CD4-positive, alpha-beta T cell treated with Interferon alpha-2 for 1 hour (primary cell): Measurements from ENCODE around the gene MTX1.

Experiments used
- DNase-seq, 2 donors: peaks; one replicate each; pipeline ENCODE4 v3.0.0-alpha.2; 2020 to 2022

Gene MTX1

DNA sequence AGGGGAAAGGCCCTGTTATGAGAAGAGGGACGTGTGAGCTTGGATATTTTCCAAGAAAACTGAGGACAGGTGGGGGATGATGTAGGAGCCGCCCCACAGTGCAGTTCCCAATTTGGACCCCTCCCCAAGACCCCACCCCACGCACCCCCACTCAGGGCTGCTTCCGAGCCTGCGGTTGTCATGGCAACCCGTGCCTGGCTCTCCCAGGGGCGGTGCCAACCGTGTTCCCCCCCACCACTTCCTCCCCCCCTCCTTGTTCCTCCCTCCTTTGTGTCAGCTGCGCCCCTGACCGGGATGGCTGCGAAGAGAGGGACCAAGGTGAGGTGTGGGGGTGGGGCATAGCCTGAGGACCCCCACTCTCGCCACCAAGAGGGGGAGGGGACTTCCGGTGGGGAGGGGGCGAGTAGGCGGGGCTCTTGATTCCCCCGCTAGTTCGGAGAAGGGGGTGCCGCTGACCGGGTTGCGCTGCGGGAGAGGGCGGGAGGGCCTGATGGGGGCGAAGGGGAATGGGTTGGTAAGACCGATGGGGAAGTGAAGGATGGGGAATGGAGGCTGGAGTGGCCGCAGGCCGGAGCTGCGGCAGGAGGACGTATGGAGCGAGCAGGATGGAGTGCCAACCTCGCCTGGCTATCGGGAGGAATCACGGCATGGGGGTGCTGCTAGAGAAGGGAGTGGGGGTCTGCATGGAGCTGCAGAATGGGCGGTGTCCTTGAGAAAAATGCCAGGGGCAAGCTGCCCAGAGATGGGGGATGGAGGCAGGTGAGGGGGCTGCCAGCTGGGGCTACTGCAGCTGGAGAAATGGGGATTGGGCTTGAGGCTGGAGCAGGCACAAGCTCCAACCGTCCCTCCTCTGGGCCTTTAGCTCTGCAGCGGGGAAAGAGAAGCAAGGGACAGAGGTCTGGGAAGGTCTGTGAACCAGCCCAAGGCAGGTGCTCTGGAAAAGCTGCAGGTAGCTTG lies 33.9 kb upstream of the MTX1 start:
- DNase-seq, result peak; percentile 54 to 75

DNA sequence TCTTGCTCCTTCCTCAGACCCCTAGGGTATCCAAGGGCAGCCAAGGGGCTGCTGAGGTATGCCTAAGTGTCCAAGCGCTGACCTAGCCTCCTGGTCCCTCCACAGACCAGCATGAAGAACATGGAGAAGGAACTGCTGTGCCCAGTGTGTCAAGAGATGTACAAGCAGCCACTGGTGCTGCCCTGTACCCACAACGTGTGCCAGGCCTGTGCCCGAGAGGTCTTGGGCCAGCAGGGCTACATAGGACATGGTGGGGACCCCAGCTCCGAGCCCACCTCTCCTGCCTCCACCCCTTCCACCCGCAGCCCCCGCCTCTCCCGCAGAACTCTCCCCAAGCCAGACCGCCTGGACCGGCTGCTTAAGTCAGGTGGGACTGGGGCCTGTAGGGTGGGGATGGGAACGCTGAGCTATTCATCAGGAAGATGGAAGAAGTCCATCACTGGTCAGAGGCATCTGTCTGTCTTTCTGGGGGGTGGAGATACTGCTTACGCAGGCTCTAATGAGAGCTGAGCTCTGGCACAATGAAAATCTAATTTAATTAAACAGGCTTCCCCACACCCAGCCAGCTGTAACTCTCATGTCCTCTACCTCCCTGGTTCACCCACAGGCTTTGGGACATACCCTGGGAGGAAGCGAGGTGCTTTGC lies 33.1 kb upstream of the MTX1 start:
- DNase-seq, result no peak

DNA sequence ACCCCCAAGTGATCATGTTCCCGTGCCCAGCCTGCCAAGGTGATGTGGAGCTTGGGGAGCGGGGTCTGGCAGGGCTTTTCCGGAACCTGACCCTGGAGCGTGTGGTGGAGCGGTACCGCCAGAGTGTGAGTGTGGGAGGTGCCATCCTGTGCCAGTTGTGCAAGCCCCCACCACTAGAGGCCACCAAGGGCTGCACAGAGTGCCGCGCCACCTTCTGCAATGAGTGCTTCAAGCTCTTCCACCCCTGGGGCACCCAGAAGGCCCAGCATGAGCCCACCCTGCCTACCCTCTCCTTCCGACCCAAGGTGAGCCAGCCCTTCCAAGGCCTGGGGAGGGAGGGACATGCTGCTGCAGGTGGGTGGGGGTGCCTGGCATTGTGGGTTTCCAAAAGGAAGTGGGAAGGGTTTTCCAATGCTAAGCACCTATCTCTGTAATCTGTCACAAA lies 32.5 kb upstream of the MTX1 start:
- peak in 1 of 2 donors; percentile 37 for DNase-seq

- DNase-seq, result peak; percentile 80 to 86
Measured at GRCh38 chr1:155176544-155177071, 31.9 kb upstream of the MTX1 start.

GRCh38 chr1:155177192-155177917 lies 31.1 kb upstream of the MTX1 start:
- no peak for DNase-seq

DNA sequence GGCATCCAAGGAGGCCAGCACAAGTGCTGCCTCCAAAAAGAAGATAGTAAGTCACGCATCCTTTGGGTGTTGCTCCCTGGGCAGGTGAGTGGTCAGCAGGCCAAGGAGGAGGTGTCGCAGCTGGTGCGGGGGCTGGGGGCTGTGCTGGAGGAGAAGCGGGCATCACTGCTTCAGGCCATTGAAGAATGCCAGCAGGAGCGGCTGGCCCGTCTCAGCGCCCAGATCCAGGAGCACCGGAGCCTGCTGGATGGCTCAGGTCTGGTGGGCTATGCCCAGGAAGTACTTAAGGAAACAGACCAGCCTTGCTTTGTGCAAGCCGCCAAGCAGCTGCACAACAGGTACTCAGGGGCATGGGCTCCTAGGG lies 30.6 kb upstream of the MTX1 start:
- no peak for DNase-seq

DNA sequence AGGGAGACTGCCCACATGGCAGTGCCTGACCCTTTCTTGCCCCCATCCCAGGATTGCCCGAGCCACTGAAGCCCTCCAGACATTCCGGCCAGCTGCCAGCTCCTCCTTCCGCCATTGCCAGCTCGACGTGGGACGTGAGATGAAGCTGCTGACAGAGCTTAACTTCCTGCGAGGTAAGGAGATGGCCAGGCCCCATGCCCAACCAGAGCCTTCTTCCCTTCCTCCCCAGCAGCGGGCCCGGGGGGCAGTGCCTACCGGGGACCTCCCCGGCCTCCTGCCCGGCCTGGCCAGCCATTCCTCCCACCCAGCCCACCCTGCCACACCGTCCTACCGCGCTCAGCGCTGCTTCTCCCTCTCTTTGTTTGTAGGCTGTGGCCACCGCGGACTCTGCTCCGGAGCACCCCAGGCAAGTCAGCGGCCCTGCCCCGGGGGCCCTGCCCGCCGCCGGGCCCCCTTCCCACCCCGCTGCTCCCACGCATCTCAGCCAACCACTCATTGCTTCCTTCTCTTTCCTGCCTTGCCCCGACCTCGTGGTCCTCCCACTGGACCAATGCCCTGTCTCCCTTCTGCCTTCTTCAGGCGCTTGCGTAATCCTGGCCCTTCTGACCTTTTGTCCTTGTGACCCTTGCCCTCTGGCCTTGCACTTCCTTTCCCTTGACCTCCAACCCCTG lies 29.9 kb upstream of the MTX1 start:
- peak in 1 of 2 donors; percentile 28 for DNase-seq

DNA sequence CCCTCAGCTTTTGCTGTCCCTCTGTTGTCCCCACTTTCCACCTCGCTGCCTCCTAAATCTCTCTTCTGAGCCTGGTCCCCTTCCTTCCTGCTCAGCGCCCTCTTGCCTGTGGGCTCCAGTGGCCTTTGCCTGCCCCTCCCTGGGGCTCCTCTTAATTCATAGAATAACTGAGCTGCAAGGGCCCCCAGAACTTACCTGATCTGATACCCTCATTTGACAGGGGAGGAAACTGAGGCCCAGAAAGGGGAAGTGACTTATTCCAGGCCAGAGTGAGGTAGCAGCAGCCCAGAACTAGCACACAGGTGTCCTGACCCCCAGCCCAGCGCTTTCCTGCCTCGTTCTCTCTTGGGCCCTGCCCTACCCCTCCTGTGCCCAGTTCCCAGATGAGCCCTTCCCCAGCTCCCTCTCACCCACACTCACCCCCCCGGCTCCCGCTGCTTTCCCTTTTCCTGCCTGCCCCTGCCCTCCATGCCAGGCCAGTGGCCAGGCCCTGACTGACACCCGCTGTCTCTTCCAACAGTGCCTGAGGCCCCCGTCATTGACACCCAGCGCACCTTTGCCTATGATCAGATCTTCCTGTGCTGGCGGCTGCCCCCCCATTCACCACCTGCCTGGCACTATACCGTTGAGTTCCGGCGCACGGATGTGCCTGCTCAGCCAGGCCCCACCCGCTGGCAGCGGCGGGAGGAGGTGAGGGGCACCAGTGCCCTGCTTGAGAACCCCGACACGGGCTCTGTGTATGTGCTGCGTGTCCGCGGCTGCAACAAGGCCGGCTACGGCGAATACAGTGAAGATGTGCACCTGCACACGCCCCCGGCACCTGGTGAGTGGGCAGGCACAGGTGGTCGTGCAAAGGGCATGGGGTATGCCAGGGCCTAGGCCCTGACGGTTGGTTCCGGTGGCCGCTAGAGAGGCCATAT lies 29.1 kb upstream of the MTX1 start:
- DNase-seq, result no peak

DNA sequence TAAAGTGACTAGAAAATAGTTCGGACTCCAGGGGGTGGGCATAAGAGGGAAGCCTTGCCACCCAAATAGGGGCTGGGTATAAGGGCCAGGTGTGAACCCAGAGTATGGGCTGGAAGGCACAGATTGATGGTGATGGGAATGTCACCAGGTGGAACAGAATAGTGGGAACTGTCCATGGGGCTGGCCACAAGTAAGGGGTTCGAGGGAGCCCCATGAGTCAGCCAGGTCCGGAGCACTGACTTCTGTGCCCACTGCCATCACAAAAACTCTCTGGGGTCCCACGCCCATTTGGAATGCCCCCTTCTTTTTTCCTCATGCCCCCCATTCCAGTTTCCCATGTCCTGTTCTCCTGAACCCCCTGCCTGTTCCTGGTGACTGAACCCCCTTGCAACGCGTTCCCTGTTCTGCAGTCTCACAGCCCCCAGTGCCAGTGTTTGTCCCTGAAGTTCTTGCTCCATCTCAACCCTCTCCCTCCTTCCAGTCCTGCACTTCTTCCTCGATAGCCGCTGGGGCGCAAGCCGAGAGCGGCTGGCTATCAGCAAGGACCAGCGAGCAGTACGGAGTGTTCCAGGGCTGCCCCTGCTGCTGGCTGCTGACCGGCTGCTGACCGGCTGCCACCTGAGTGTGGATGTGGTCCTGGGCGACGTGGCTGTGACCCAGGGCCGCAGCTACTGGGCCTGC lies 27.0 kb upstream of the MTX1 start:
- no peak for DNase-seq

DNA sequence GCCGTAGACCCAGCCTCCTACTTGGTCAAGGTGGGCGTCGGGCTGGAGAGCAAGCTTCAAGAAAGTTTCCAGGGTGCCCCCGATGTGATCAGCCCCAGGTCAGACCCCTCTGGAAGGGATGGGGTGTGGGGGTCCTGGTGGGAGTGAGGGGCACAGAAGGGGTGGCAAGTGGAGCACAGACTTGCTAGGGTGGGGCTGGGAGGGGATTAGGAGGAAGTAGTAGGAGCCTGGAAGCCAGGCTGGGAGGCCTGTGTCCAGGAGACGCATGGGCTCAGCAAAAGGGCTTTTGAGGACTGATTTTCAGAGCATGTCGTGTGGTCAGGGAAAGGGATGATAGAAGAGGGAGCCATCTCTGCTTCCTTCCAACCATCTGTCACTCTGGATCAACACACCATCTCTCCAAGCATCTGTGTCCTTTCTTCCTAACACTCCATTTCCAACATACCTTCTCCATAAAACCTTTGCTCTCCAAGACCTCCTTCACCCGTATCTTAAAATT lies 26.4 kb upstream of the MTX1 start:
- DNase-seq, result no peak

DNA sequence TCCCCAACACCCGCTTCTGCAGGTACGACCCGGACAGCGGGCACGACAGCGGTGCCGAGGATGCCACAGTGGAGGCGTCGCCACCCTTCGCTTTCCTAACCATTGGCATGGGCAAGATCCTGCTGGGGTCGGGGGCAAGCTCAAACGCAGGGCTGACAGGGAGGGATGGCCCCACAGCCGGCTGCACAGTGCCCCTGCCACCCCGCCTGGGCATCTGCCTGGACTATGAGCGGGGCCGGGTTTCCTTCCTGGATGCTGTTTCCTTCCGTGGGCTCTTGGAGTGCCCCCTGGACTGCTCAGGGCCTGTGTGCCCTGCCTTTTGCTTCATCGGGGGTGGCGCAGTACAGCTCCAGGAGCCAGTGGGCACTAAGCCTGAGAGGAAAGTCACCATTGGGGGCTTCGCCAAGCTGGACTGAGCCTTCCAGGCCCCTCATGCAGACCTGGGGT lies 24.7 kb upstream of the MTX1 start:
- no peak for DNase-seq

GRCh38 chr1:155184351-155184811 lies 24.1 kb upstream of the MTX1 start:
- DNase-seq, result no peak

GRCh38 chr1:155184835-155185782 lies 23.4 kb upstream of the MTX1 start:
- peak in 1 of 2 donors; percentile 75 for DNase-seq

GRCh38 chr1:155185783-155186066 lies 22.8 kb upstream of the MTX1 start:
- DNase-seq, result no peak

DNA sequence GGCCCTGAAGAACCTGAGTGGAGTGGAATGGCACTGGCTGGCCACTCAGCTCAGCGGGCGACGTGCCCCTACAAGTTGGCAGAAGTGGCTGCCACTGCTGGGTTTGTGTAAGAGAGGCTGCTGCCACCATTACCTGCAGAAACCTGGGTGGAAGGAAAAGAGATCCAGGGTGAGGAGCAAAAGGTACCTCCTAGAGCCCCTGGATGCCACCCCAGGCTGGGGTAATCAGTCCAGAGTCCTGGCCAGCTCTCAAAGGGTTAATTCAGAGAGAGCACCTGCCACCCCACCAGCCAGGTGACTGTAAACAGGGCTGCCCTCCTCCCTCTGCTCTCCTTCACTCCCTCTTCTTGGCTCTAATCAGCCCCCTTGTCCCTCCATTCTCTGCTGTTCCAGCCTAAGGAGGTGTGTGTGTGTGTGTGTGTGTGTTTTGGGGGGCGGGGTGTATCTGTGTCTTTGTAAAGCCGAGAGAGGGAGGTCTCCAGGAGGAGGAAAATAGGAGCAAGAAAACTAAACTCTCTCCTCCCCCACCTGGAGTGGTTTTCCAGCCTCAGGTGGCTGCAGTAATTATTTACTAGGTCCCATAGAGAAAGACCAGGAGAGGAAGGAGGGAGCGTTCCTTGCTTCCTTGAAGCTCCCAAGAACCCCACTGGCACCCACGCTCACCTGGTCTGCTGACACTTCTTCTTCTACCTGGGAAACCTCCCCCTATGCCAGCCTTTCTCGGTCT lies 22.3 kb upstream of the MTX1 start:
- DNase-seq, result no peak

- DNase-seq, result no peak
Measured at GRCh38 chr1:155186794-155187455, 21.6 kb upstream of the MTX1 start.

DNA sequence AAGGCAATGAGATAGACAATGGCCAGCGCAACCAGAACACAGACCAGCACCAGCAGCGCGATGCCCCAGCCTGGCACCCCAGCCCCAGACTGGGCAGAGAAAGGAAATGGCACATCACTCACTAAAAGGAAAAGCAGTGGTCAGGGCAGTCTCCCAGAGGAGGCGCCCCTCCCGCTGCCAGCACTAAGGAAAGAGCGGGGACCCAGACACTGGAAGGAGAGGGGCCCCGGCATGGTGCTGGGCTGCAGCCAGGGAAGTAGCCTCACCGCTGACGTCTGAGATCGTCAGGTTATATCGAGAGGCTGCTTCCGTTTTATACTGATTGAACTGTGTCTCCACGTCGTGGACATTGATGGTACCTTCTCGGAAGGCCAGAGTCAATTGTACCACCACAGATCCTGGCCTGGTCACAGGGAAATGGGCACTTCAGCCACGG lies 21.0 kb upstream of the MTX1 start:
- DNase-seq, result no peak

GRCh38 chr1:155188268-155188667 lies 20.2 kb upstream of the MTX1 start:
- DNase-seq, result no peak
